ENCODE measurements around the gene EXOSC3.
"Not testable (repeated sequence)": the region's sequence is repeated elsewhere in the genome, so short reads cannot be mapped to it uniquely, and the experiment has no call there.

The EXOSC3 gene

DNA sequence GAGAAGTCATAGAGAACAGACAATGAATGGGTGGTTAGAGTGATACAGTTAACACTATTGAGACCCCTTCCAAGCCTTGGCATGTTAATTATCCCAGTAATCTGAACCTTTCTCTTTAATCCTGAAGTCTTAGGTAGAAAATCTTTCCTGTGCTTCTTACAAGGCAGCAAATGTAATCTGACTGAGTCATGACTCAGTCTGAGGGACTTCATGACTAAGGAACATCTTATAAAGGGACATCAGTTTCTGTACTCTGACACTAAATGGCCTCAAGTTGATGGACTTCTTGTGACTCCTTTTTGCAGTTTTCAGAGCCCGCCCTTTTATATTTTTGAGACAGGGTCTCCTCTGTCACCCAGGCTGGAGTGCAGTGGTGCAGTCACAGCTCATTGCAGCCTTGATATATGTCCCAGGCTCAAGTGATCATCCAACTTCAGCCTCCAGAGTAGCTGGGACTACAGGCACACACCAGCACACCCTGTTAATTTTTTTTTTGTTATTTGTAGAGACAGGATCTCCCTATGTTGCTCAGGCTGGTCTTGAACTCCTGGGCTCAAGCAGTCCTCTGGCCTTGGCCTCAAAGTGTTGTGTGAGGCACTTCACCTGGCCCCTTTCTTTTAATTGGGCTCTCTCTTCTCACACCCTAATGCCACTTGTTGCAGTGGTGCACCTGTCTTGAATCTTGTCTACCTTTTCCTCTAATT lies 9.5 kb downstream of the EXOSC3 start:
- no peak for DNase-seq

DNA sequence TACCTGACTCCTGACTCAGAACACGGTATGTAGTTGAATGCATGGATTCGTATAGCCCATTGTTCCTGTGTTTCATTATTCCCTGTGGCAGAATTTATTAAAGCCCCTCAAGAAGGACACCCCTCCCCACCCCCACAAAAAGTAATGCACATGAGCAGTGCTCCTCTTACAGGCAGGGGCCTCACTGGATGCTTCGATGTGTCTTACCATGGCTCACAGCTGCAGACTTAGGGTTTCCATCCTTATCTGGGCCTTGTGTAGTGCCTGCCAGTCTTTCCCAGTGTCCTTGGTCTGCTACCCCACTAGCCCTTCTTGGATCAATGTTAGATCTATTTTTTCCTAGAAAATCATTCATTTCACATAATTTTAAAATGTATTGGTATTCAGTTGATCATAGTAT lies 14.9 kb downstream of the EXOSC3 start:
- no peak for DNase-seq

DNA sequence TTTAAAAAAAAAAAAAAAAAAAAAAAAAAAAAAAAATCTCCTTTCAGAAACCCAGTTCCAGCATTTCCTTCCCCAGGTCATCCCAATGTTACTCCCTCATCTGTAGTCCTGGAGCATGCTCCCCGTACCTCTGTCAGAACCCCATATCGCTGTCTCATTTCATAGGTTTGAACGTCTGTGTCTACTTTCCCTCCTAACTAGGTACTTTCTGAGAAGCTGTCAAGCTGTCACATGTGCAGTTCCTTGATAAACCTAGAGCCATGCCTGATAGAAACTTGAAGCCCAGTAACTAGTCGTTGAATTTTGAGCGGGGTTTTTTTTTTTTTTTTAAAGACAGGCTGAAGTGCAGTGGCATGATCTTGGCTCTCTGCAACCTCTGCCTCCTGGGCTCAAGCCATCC lies 15.6 kb downstream of the EXOSC3 start:
- no peak for DNase-seq

DNA sequence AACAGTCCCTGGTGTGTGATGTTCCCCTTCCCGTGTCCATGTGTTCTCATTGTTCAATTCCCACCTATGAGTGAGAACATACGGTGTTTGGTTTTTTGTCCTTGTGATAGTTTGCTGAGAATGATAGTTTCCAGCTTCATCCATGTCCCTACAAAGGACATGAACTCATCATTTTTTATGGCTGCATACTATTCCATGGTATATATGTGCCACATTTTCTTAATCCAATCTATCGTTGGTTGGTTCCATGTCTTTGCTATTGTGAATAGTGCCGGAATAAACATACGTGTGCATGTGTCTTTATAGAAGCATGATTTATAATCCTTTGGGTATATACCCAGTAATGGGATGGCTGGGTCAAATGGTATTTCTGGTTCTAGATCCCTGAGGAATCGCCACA lies 19.6 kb downstream of the EXOSC3 start:
- not testable (repeated sequence) for DNase-seq

DNA sequence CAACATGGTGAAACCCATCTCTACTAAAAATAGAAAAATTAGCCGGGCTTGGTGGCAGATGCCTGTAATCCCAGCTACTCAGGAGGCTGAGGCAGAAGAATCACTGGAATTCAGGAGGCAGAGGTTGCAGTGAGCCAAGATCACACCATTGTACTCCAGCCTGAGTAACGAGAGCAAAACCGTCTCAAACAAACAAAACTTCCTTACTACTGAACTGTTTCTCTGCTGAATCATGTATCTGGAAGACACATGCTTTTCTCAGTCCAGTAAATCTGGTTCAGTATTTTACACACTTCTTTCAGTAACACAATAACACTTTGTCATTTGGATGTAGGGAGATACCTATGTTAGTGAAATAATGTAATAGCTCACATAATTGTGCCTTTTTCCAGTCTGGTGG lies 23.4 kb downstream of the EXOSC3 start:
- no peak for DNase-seq

DNA sequence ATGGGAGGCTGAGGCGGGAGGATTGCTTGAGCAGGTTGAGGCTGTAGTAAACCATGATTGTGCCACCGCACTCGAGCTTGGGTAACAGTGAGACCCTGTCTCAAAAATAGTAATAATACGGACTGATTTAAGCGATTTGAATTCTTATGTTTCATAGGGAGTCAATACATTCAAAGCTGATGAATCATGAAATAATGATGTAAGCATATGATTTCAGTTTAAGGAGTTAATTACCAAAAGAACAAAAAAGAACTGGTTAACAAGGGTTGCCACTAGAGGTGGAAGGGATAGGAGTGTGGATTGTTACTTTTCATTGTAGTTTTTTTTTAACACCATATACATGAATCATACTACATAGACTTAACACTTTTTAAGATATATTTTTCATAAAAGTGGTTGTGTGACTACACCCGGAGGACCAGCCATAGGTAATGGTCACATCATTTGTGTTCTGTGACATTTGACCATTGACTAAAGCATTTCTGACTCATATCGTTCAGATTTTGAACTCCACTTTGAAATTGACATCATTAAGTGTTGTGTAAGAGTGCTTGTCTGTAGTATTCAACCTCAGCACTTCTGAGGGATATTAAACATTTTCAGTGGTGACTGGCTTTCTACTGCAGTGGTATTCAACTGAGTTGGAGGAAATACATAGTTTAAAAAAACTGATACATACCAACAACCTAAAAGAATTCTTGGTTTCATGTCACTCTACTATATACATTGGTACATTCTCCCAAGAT lies 24.3 kb downstream of the EXOSC3 start:
- DNase-seq = no peak

DNA sequence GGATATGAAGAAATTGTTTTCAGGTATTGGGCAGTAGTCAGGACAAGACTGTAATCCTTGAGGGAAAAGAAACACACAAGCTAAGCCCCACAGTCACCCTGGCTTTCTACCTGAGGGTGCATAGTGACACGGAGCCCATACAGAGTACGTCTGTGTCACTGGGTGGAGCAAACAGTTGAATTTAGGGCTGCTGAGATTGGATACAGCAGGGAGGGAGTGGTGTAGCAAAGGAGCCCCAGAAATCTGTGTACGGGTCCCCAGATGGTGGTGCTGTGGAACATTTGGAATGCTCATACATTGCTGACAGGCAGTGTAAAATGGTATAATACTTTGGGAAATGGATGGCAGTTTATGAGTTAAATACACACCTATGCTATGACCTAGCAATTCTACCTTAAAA lies 26.1 kb downstream of the EXOSC3 start:
- DNase-seq = no peak

DNA sequence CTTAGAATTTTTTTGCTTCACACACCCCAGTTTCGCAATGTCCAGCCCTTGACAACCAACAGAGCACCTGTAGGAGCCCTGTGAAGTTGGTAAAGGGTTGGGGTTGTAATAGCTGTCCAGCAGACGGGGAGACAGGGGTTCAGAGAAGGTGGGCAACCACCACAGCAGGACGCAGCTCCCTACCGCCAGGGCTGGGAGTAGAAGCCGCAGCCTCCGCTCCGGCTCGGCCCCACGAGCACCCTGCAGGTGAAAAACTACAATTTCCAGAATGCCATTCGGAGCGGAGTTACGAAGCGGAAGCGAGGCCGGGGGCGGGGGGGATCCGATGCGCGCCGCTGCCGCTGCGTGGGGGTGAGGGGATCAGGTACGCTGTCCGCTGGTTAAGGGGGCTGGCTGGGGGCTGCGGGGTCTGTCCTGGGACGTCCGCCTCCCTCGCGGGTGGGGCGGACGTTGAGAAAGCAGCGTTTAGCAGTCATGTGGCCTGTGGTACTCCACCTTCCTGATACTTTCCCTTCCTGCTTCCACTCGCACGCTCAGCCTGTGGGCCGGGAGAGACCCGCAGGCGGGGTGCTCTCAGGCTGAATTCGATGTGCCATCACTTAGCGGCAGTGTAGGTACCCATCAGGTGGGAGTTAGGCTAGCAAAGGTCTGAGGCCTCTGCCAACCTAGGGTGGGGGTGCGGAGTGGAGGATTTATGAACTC lies 31.2 kb downstream of the EXOSC3 start, which contains the start of gene TRMT10B:
Gene TRMT10B (plus strand): TSS at position 317 of the 702 bp plus-strand sequence. CDS start 8,127 bp downstream, outside the sequence.
- peak; percentile 59 to 74 for DNase-seq

DNA sequence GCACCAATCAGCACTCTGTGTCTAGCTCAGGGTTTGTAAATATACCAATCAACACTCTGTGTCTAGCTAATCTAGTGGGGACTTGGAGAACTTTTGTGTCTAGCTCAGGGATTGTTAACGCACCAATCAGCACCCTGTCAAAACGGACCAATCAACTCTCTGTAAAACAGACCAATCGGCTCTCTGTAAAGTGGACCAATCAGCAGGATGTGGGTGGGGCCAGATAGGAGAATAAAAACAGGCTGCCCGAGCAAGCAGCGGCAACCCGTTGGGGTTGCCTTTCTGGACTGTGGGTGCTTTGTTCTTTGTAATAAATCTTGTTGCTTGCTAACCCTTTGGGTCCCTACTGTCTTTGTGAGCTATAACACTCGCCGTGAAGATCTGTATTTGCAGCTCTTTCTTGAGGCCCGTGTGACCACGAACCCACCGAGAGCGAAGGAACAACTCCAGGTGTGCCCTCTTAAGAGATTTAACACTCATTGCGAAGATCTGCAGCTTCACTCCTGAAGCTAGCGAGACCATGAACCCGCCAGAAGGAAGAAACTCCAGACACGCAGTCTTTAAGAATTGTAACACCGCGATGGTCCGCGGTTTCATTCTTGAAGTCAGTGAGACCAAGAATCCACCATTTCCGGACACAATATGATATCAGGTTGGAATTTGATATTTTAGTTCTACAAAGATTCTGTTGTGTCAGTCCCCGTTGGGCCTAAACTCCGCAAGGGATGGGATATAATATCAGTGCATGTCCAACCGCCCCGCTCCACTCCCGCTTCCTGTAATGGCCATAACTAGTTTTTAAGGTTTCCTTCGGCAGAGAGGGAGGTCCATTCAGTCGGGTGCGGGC lies 32.0 kb downstream of the EXOSC3 start:
- DNase-seq = no peak

DNA sequence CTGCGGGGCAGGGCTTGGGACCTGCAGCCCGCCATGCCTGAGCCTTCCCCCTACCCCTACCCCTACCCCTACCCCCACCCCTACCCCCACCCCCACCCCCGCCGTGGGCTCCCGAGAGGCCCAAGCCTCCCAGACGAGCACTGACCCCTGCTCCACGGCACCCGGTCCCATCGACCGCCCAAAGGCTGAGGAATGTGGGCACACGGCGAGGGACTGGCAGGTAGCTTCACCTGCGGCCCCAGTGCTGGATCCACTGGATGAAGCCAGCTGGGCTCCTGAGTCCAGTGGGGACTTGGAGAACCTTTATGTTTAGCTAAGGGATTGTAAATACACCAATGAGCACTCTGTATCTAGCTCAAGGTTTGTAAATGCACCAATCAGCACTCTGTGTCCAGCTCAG lies 32.8 kb downstream of the EXOSC3 start:
- not testable (repeated sequence) for DNase-seq

DNA sequence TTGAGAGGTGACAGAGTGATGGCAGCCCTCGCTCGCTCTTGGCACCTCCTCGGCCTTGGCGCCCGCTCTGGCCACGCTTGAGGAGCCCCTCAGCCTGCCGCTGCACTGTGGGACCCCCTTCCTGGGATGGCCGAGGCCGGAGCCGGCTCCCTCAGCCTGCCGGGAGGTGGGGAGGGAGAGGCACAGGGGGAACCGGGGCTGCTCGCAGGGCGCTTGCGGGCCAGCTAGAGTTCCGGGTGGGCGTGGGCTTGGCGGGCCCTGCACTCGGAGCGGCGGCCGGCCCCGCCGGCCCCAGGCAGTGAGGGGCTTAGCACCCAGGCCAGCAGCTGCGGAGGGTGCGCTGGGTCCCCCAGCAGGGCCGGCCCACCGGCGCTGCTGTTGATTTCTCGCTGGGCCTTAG lies 33.2 kb downstream of the EXOSC3 start:
- not testable (repeated sequence) for DNase-seq

DNA sequence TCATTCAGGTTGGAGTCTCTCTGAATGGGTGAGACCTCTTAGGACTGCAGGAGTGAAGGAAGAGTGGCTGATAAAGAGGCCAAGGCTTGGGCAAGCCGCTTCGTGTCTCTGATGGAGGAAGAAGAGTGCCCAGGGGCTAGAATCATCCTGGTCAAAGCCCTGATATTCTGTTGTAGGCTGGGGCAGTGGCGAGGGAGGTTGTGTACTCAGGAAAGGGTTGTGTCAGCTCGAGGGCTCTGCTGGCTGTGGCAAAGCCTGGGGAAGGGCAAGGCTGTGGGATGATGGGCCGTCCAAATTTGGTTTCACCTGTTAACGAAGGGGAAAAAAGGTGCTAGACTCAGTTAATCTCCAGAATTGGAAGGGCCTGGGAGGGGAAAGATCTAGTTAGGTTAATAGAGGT lies 33.7 kb downstream of the EXOSC3 start:
- DNase-seq = no peak

DNA sequence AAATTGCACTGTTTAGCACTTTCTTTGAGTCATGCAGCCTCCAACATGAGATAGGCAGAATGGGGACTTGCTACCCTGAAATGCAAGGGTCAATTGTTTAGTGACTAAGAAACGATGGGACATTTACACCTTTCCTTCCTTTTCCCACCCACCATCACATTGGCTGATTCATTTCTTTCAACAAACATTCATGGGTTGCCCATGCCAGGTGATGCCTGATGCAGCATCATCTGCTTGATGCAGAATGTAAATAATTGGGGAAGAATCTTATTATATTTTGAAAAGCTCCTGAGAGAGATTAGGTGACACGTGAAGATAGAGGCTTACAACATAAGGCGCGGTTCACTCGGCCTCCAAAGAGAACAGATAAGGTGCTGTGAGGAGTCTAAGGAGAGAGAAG lies 35.7 kb downstream of the EXOSC3 start:
- DNase-seq = no peak

DNA sequence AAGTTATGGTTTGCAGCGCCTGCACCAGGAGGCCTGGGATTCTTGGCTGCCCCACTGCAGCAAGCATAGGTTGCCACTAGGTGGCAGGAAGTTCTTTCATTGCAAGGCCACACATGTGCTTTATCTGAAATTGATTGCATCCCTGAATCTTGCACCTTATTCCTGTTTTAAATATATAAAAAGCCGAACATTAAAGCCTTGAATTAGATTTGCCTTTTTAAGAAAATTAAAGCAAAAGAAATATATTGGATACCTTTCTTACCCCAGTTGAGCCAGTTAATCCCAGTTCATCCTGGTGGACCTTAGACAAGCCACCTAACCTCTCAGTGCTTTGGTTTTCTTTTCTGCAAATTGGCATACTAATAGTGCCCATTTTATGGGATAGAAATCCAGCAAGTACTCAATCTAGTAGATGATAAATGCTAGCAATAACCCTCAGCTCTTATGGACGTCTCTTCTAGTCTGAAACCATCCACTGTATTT lies 37.6 kb downstream of the EXOSC3 start:
- DNase-seq = peak; percentile 17 to 63

DNA sequence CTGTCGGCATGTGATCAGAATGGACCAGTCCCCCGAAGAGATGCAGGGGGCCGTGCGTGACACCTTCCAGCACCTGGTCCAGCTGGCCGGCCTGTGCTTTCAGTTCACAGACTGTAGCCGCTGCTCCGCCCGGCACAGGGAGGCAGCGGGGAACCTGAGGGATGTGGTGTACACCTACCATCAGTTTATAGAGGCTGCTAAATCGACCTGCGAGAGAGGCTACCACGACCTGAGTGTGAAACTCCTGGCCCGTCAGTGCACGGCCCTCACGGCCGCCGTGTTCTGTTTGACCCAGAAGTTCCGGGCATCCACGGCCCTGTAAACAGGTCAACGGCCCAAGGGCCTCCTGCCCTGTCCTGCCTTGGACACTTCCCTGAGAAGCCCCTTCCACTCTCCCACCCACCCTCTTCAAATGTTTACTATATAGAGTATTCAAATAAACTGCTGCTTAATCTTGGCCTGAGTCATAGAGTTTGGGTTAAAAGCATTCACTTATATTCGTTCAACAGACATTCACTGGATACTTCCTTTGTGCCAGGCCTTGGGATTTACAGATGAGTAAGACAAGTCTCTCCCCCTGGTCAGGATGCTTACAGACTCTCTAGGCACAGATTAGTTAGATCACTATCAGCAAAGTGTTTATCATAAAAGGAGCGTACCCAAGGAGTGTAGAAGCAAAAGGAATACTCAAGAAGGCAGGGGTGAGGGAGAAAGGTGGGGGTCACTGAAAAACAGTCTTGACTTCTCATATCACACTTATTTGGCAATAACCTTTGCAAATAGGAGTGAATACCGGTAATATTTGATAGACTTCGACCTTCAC lies 38.2 kb downstream of the EXOSC3 start:
- no peak for DNase-seq

DNA sequence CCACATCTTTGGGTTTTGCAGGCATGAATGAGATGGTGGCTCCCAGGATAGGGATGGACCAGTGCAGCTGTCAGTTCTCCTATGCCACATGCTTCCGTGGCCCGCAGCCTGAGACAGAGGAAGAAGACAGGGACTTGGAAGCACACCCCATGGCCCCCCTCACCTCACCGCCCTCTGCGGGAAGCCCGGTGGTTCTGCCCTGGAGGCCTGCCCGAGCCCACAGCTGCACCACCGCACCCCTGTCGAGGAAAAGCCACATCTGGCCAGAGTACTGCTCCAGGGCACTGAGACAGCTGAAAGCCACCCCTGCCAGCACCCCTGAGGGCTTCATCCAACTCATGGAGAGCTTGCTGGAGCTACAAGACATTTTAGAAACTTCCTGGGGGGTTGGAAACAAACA lies 38.9 kb downstream of the EXOSC3 start:
- DNase-seq = no peak

DNA sequence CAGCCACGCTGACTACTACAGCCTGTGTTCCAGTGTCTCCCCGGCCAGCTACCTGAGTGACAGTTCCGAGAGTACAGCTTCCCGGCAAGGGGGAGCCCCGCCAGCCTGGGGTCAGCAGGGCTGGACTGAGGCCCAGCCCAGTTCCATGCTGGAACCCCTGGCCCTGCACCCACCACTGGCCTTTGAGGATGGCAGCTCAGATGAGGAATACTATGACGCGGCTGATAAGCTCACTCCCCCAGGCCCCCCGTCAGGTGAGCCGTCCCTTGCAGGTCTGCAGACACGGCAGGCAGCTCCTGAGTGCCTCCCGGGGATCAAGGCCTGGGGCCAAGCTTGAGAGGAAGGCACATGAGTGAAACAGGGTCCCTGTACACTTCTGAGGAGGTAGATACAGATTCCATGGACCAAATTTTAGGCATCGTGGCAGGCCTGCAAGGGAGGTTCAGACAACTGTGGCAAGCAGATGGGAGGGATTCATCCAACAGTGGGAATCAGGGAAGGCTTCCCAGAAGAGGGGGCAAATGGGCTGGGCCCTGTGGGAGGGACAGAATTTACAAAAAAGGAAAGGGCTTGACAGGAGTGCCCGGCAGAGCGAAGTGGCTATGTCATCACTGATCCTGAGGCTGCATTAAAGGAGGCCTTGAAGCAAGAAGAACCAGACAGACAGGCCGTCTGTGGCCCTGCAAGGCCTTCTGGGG lies 44.1 kb downstream of the EXOSC3 start:
- no peak for DNase-seq

DNA sequence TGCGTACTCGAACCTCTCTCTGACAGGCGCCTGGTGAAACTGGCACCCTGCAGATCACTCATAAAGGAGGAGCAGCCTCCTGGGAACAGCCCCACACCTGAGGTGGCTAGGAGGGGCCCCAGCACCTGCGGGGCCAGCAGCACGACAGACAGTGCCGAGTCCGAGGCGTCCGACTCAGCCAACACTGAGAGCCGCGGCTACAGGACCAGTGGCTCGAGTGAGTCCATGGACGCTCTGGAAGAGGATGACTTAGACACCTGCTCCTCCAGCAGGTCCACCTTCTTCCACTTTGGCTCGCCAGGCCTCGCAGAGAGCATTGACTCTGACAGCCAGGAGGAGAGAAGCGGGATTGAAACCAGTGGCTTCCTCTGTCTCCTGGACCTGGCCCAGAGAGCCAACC lies 44.7 kb downstream of the EXOSC3 start:
- DNase-seq = no peak

DNA sequence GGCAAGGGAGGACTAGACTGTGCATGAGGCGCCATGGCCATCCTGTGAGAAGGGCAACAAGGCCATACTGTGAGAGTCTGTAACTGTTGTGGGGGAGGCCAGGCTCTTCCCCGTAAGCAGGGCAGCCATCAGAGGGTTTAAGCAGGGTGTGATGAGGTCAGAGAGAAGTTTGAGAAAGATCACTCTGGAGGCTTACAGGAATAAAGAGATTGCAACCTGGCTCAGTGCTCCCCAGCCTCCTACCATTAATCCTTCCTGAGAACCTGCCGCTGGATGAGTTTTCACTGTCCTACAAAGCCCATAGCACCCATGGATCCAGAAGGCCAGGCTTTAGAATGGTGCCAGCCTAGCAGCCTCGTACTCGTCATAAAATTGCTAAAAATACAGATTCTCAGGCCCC lies 45.6 kb downstream of the EXOSC3 start:
- DNase-seq = no peak

DNA sequence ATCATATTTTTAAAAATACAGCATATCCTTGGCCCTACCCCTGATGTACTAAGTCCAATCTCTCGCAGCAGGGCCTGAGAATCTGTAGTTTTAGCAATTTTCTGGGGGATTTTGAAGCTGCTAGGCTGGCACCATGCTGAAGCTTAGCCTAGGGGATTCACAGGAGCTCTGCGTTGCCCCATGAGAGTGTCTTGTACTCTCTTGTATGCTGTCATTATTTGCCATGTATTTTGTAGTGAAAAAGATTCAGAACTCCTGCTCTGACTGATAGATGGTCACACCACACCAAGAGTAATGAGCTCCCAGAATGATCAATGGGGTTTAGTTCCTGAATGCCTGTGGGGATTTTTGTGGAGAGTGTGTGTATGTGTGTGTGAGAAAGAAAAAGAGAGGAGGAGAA lies 51.9 kb downstream of the EXOSC3 start:
- no peak for DNase-seq

DNA sequence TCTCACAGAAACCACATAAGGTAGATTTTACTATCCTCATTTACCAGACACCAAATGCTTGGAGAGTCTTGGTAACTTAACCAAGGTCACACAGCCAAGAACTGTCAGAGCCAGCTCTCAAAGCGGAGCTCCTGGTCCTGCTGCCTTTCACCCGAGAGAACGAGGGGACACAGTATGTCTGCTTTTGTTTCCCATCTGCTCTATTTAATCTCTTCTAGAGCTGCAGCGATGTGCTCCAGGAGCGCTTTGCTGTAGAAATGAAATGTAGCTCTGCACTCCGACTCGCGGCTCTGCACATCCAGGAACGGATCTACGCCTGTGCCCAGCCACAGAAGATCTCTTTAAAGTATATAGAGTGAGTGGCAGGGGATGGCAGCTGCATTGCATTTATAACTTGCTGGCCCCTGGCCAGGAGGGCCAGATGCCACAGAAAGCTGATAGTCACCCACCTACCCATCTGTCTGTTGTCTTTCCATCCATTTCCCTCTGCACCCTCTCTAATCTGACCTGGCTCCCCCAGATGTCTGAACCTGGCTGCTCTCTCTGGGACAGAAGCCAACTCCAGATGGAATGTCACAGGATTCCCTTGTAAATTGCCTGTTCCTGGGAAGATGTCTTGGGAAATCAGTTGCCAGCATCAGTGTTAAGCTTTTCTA lies 52.6 kb downstream of the EXOSC3 start:
- DNase-seq = no peak

Data from inflammatory macrophage treated with lipopolysaccharide for 1 hour (primary cell).